ENCODE measurements around the gene CEP76.
"Not testable (repeated sequence)": the region's sequence is repeated elsewhere in the genome, so short reads cannot be mapped to it uniquely, and the experiment has no call there.

CEP76 gene

GRCh38 chr18:12645254-12645653, 57.3 kb downstream of the CEP76 start:
- DNase-seq, result no peak

- not testable (repeated sequence) for DNase-seq
Measured at GRCh38 chr18:12643756-12644155, 58.8 kb downstream of the CEP76 start.

GRCh38 chr18:12640881-12641200, 61.7 kb downstream of the CEP76 start:
- DNase-seq, result no peak

- DNase-seq, result peak in 1 of 51 donors; percentile 7
Measured at GRCh38 chr18:12639990-12640880, 62.3 kb downstream of the CEP76 start.

DNA sequence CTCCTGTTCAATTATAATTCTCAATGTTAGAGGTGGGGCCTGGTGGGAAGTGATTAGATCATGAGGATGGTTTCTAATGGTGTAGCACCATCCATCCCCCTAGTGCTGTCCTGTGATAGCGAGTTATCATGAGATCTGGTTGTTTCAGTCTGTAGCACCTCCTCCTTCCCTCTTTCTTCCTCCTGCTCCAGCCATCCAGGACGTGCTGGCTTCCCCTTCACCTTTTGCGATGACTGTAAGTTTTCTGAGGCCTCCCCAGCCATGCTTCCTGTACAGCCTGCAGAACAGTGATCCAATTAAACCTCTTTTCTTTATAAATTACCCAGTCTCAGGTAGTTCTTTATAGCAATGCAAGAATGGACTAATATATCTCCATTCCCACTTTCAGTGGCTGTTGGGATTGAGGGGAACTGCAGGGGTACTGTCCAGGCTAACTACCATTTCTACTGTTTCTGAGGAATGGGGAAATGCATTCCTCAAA, 63.8 kb downstream of the CEP76 start:
- no peak for DNase-seq

GRCh38 chr18:12637901-12638643, 64.5 kb downstream of the CEP76 start:
- DNase-seq, result no peak

GRCh38 chr18:12637393-12637792, 65.1 kb downstream of the CEP76 start:
- no peak for DNase-seq

DNA sequence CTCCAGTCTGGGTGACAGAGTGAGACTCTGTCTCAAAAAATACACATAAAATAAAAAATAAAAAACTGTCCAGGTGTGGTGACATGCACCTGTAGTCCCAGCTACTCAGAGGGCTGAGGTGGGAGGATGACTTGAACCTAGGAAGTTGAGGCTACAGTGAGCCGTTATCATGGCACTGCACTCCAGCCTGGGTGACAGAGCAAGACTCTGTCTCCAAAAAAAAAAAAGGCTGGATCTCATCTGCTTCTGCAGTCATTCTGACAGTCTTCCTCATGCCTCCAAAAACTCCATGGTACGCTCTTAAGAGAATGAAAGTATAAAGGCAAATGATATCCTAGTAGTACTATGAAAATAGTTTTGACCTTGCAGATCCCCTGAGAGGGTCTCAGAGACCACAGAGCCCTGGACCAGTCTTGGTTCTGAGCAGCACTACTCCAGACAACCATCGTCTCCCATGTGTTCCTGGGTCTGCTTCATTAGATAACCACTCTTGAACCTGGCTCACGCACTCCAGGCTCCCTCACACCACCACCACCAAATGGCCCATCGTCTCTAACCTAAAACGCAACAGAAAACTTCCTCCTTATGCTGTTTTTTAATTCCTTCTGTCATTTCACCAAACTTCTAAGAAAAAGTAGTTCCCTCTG, 70.6 kb downstream of the CEP76 start:
- DNase-seq, result no peak

GRCh38 chr18:12630136-12630535, 72.4 kb downstream of the CEP76 start:
- DNase-seq, result no peak

DNA sequence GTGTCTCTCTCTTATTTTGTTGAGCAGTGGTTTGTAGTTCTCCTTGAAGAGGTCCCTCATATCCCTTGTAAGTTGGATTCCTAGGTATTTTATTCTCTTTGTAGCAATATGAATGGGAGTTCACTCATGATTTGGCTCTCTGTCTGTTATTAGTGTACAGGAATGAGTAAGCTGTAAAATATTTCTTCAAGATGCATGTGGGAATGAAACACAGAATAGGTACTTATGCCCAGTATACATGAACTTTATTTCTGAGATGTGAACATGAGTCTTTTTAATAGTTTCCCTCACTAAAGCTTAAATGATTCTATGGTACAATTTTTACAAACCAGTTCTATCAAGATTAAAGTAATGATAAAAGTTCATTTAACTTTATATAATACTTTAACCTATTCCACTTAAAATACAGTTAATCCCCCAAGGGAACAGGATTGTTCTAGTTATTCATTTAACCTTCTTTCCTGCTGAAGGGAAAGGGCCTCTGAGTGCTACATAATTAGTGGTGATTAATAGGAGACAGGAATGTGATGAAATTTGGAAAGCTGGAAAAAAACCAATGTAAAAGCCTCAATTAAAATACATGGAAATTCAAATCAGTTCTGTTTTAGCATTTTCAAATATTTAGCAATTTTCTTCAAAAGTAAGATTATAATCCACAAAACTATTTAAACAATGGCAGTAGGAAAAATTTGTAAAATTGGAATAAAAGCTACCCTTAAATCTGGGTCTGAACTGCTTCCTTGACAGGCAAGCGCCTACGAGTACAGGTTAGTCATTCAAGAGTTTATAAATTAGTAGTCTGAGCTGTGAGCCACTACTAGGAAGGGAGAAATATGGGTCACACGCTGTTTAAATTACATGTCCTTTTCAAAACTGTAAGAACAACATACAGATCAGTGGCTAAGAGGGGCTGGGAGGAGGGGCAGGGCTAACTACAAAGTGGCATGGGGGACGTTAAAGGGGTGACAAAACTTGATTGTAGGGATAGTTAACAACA, 73.5 kb downstream of the CEP76 start:
- DNase-seq, result no peak

DNA sequence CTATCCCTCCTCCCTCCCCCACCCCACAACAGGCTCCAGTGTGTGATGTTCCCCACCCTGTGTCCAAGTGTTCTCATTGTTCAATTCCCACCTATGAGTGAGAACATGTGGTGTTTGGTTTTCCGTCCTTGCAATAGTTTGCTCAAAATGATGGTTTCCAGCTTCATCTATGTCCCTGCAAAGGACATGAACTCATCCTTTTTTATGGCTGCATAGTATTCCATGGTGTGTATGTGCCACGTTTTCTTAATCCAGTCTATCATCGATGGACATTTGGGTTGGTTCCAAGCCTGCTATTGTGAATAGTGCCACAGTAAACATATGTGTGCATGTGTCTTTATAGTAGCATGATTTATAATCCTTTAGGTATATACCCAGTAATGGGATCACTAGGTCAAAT, 75.3 kb downstream of the CEP76 start:
- DNase-seq, result not testable (repeated sequence)

- DNase-seq, result no peak
Measured at GRCh38 chr18:12625241-12625640, 77.3 kb downstream of the CEP76 start.
